ENCODE measurements around the gene PAK1IP1.
"Not testable (repeated sequence)": the region's sequence is repeated elsewhere in the genome, so short reads cannot be mapped to it uniquely, and the experiment has no call there.

The PAK1IP1 gene

DNA sequence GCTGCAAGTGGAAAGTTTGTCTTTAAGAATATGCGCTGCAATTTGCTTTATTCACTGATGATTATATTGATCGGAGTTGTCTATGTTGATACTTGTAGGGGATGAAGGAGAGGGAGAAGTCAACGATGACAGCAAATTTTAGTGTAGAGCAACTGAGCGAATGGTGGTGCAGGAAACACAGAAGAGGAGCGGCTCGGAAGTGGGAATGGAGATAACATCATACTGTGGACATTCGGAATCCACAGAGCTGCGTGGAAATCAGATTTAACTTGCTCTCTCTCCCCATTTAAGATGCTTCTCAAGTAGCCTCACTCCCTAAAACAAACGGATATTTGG, 52.1 kb downstream of the PAK1IP1 start:
- TF ChIP-seq, protein P1, sequence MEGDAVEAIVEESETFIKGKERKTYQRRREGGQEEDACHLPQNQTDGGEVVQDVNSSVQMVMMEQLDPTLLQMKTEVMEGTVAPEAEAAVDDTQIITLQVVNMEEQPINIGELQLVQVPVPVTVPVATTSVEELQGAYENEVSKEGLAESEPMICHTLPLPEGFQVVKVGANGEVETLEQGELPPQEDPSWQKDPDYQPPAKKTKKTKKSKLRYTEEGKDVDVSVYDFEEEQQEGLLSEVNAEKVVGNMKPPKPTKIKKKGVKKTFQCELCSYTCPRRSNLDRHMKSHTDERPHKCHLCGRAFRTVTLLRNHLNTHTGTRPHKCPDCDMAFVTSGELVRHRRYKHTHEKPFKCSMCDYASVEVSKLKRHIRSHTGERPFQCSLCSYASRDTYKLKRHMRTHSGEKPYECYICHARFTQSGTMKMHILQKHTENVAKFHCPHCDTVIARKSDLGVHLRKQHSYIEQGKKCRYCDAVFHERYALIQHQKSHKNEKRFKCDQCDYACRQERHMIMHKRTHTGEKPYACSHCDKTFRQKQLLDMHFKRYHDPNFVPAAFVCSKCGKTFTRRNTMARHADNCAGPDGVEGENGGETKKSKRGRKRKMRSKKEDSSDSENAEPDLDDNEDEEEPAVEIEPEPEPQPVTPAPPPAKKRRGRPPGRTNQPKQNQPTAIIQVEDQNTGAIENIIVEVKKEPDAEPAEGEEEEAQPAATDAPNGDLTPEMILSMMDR (conservative IDR thresholded peaks at IDR 0.05), result no peak
- no peak for TF ChIP-seq ZFX (IDR thresholded peaks at IDR 0.05)
- H3K27ac ChIP-seq, result peak overlapping the region; percentile 76

DNA sequence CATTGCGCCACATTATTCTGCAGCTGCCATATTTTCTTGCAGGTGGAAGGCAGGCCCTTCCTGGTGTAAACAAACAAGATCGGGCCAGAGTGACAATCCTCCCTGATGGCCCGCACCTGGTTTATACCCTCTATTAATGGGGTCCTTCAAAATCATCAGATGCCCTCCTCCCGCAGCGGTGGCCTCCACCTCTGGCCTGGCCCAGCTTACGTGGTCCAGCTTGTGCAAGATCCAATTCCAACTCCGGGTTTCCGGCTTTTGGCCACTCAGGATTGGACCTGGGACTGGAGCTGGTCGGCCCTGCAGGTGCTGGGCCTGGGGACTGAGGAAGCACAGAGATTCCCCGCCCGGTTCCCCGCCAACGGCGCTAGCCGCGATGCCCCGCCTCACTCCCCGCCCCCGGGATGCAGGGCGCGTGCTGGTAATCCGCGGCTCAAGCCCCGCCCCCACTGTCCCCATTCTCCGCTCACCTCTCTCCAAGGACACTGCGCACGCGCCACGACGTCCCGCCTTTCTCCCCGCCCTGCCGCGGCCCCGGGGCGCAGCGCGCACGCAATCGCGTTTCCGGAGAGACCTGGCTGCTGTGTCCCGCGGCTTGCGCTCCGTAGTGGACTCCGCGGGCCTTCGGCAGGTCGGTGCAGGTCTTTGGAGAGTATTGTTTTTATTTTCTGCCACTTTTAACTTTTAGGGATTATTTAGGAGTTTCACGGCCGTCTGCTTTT, 52.6 kb downstream of the PAK1IP1 start, which contains the start of gene TMEM14B:
TSS of gene TMEM14B (plus strand) at position 555 of the 722 bp plus-strand sequence. CDS start 1,441 bp downstream, outside the sequence.
- peak within 1 kb of the TSS; percentile 76 for H3K27ac ChIP-seq
- TF ChIP-seq, protein P1 (conservative IDR thresholded peaks at IDR 0.05), result no peak
- TF ChIP-seq ZFX (IDR thresholded peaks at IDR 0.05), result peak; percentile 50

DNA sequence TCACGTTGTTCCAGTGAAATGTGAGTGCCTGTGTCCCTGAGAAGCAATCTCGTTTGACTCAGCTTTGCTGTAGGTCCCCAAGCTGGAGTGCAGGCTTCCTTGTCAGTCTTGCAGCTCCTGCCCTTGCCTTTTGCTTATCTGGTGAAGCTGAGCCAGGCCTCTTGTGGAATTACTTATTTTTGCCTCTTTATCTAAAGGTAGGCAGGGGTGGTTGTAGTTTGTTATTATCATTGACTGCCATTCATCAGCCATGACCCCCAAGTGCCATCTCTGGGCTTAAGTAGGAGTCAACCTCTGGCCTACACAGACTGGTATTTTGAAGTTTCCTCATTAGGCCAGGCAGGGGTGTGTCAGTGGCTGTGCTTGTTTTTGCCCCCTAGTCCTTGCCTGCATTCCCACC, 55.0 kb downstream of the PAK1IP1 start:
- no peak overlapping the region for H3K27ac ChIP-seq
- TF ChIP-seq ZFX (IDR thresholded peaks at IDR 0.05), result no peak
- TF ChIP-seq, protein P1 (conservative IDR thresholded peaks at IDR 0.05), result no peak

DNA sequence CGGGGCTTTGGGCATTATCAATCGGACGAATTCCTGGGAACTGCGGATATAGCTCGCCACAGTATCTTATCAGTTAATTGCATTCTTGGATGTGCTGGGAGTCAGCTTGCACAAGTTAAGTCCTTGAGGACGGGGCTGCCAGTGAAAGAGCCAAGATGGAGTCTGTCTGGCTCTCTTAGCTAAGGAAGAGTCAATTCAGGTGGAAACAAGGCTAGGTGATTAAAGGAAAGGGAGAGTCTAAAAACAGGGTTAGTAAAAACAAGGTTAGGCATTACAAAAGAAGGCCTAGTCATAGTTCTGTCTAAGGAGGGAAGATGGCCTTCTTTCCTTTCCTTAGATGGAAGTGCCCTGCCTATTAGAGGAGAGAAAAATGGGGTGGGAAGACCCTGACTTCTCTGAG, 55.8 kb downstream of the PAK1IP1 start:
- H3K27ac ChIP-seq, result not testable (repeated sequence)

DNA sequence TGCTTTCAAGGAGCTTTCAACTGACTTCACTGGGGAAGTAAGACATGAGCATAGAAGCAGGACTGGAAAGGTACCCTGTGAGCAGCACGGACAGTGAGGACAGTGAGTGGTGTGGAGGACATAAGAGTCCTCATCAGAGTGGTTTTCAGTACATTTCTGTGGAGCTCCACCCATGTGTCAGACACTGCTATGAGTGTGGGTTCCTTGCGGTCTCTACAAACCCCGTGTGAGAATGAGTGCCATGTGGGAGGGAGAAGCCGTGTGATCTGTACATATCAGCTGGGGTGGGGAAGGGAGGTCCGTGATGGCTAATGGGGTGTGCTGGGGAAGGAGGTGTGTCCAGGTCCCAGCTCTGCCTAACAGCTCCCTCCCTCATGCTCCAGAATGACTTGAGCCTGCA, 57.0 kb downstream of the PAK1IP1 start:
- H3K27ac ChIP-seq, result not testable (repeated sequence)

DNA sequence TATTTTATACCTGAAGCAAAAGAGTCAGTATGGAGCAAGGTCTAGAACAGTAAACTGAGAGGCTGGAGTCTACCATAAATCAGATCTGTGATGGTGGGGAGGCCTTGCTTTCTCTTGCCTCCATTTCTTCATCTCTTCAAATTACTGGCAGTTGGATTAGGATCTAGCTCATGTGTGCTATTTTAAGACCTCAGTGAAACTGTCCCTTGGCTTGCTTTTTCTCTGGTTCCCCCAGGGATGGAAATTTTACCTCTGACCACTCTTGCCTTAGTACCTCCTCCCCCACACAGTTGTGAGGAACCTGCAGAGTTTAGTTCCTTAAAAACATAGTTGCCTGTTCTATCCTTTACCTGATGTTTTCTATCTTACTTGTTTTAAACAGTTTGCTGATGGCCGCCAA, 61.3 kb downstream of the PAK1IP1 start:
- TF ChIP-seq, protein P1 (conservative IDR thresholded peaks at IDR 0.05), result no peak
- no peak for TF ChIP-seq ZFX (IDR thresholded peaks at IDR 0.05)
- no peak overlapping the region for H3K27ac ChIP-seq
